ENCODE measurements around the gene BYSL.
"Not testable (repeated sequence)": the region's sequence is repeated elsewhere in the genome, so short reads cannot be mapped to it uniquely, and the experiment has no call there.

Gene BYSL

DNA sequence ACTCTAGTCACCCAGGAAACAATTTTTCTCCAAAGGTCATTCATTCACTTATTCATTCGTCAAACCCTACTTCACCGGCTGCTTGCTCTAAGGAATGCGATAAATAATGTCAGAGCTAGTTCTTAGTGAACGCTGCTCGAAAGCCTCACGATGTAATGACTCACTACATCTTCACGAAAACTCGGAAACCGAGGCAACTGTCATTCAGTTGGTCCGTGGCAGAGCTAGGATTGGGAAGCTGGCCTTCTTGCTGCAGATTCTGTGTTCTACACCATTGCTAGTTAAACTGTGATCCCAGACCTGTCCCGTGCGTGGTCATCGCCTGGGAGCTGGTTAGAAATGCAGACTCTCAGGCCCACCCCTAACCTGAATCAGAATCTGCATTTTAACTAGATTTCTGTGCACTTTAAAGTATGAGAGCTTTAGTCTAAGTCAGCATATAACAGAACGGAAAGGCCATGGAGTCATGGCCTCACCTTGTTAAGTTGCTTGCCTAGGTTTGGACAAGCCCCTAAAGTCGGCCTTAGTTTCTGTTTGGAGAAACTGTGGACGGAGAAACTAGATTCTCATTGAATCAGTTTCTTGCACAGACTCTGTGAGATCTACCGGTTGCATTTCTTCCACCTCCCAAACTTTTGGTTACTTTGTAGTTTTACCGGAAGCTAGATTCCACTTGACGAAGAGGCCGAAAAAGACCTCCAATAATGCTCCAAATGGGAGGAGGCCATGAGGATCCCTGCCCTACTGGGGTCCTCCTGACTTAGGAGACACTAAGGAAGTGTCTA lies 21.0 kb downstream of the BYSL start:
- DNase-seq (ENCODE audit: low spot score): no peak

DNA sequence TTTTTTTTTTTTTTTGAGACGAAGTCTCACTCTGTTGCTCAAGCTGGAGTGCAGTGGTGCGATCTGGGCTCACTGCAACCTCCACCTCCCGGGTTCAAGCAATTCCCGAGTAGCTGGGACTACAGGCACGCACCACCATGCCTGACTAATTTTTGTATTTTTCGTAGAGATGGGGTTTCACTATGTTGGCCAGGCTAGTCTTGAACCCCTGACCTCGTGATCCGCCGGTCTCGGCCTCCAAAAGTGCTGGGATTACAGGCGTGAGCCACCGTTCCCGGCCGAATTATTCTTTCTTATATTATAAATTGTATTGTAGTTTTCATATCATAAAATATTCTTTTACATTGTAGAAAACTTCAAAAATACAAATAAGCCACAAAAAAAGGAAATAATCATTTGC lies 21.6 kb downstream of the BYSL start:
- not testable (repeated sequence) for DNase-seq (ENCODE audit: low spot score)

DNA sequence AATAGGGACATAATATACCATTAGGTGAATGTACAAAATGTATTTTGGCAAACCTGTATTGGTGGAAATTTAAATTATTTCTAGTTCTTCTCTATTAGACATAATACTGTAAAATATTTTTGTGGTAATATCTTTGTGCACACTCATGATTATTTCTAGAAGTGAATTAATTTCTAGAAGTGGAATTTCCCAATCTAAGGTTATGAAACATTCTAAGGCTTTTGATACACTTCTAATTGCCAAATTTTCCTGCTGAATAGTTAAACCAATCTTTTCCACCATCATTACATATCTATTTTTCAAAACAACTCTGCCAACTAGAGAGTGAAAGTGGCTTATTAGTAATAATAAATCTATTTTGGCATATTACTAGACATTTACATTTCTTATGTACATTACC lies 22.2 kb downstream of the BYSL start:
- no peak for DNase-seq (ENCODE audit: low spot score)

DNA sequence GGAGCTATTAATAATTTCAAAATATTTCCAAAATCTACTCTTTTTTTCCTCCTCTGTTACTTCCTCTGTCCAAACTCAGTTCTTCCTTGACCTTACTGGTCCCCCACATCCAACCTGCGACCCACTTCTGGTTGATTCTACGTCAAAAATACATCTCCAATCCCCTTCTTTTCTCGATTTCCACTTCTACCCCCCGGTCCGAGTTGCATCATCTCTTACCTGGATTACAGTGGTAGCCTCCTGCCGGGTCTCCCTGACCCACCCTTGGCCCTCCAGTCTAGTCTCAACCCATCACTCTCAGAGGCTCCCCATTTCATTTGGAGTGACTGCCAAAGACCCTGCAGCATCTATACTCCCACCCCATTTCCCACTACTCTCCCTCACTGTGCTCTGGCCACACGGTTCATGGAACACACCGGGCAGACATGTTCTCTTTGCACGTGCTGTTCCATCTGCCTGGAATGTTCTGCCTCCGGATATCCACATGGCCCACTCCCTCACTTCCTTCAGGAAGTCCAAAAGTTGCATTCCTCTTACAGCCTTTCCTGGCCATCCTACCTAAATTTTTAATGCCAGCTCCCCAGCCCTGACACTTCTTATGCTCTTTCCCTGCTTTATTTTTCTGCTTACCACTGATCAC lies 26.4 kb downstream of the BYSL start:
- DNase-seq (ENCODE audit: low spot score): no peak

- DNase-seq (ENCODE audit: low spot score): no peak
Measured at GRCh38 chr6:41954668-41955067, 33.4 kb downstream of the BYSL start.

DNA sequence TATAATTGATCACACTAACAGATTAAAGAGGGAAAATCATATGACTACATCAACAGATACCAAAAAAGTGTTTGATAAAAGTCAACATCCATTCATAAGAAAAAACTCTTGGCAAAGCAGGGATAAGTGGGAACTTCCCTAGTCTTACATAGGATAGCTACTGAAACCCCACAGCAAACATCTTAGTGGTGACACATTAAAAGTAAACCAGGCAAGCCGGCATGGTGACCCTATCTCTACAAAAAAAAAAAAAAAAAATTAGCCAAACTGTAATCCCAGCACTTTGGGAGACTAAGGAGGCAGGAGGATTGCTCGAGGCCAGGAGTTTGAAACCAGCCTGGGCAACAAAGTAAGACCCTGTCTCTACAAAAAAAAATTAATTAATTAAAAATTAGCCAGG lies 34.1 kb downstream of the BYSL start:
- no peak for DNase-seq (ENCODE audit: low spot score)

DNA sequence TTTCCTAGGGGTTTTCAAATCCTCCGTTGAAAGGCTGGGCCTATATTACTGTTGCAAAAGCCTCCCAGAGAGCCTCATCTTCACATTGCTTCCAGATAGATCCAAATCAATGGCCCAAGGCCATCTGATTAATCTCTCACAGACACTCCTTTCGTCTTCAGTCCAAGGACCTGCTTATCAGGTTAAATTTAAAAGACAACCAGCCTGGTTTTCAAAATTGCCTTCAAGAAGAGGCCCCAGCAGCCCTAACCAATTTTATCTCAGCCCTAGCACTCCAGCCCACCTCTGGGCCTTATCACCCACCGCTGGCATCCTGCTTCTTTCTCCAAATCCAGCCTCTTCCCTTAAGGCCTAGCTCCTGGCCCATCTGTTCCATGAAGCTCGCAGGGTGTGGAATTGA lies 35.8 kb downstream of the BYSL start:
- no peak for DNase-seq (ENCODE audit: low spot score)

DNA sequence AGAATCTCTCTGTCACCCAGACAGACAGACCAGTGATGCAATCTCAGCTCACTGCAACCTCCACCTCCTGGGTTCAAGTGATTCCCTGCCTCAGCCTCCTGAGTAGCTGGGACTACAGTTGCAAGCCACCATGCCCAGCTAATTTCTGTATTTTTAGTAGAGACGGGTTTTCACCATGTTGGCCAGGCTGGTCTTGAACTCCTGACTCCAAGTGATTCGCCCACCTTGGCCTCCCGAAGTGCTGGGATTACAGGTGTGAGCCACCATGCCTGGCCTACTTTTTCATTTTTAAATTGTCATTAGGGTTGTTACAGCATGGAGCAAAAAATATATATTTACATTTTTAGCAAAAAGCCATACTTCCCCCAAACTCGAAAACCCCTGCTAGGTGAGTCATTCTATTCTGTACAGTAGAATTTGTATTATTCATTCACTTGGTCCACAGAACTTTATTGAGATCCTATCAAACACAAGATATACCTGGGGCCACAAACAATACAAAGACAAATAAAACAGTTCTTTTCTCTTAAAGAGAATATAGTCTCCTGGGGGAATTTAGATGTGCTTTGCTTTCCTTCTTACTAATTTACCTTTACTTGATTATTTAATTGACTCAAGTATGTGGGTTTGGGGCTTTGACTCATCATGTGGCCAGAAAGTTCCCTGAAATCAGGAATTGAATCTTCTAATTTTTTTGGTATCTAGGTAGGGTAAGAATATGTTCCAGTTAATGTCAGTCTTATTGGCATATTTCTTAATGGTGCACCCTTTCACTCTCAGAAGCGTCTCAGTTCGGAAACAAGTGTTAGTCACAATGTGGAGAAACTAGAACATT lies 36.9 kb downstream of the BYSL start:
- DNase-seq (ENCODE audit: low spot score): no peak

GRCh38 chr6:41960028-41960427 lies 38.7 kb downstream of the BYSL start:
- DNase-seq (ENCODE audit: low spot score): no peak

- no peak for DNase-seq (ENCODE audit: low spot score)
Measured at GRCh38 chr6:41963371-41963770, 42.1 kb downstream of the BYSL start.

DNA sequence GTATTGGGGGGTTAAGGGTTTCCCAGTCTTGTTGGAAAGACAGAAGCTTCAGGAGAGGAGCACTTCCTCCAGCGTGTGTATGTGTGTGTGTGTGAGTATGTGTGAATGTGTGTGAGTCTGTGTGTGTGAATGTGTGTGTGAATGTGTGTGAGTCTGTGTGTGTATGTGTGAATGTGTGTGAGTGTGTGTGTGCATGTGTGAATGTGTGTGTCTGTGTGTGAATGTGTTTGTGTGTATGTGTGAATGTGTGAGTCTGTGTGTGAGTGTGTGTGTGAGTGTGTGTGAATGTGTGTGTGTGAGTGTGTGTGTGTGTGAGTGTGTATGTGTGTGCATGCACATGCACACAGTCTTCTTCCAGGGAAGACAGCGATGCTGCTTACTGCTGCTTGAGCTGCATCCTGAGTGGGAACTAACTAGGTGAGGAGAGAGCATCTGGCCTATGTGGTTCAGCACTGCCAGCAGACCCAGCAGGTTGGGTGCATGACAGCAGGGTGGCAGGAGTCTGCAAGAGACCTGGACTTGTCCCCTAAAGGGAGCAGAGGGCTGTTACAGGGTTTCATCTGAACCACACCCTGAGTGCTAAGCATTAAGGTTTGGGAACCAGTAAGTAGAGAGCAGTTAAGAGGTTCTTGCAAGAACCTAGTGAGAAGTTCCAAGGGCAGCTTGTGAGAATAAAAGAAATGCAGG lies 43.0 kb downstream of the BYSL start:
- DNase-seq (ENCODE audit: low spot score): no peak

GRCh38 chr6:41965429-41966213 lies 44.3 kb downstream of the BYSL start:
- no peak for DNase-seq (ENCODE audit: low spot score)

- DNase-seq (ENCODE audit: low spot score): no peak
Measured at GRCh38 chr6:41966214-41966920, 45.1 kb downstream of the BYSL start.

GRCh38 chr6:41966961-41967311 lies 45.6 kb downstream of the BYSL start:
- peak; percentile 59 for DNase-seq (ENCODE audit: low spot score)

- peak; percentile 5 for DNase-seq (ENCODE audit: low spot score)
Measured at GRCh38 chr6:41967312-41968287, 46.3 kb downstream of the BYSL start.

GRCh38 chr6:41970436-41970846 lies 49.1 kb downstream of the BYSL start:
- DNase-seq (ENCODE audit: low spot score): no peak

GRCh38 chr6:41972826-41973225 lies 51.5 kb downstream of the BYSL start:
- no peak for DNase-seq (ENCODE audit: low spot score)

DNA sequence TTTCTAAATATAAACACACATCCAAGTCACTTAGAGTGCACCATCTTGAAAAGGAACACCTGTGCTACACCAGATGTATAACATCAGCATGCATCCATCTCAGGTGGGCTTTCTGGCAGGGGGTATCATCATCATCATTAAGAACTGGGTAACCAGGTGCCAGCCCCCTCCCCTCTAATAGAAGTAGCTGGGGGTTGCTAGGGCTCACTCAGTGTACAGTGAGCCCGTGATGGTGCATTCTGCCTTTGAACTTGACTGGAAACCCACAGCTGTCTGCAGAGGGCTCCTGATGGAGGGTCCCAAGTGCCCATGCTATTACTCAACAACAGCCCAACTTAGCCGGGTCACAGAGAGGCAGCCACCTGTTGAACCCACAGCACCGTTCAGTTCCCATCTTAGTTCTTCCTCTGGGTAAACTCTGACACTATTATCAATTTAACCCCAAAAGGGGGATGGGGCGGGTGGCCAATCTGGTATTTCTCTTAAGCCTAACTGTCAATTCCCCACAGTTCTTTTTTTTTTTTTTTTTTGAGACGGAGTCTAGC lies 53.1 kb downstream of the BYSL start:
- DNase-seq (ENCODE audit: low spot score): no peak

DNA sequence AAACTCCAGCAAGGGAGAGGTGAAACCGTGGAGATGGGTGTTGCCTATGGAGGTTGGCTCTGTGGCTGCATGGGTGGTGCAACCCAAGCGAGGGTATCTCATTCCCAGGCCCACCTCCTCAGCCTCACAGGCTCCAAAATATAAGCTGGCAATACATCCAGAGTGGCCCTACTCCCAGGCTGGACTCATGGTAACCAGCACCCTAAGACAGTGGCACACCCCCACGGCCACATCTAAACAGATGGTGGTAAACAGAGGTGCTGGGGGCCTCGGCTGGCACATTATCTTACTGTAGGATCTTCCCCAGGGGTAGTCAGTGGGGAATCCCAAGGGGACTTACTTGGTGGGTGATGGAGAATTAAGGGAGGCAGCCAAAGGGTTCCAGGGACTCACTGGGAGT lies 54.0 kb downstream of the BYSL start:
- no peak for DNase-seq (ENCODE audit: low spot score)

All from LoVo (cell line).